H9 (cell line): ENCODE measurements around the gene MBP. TPM values are rescaled to one million over a fixed set of nuclear protein-coding genes. Genes with fewer than 3 reads are reported as not detected.

ENCODE experiments used
- DNase-seq: peaks from one replicate; pipeline ENCODE4 v3.0.0-alpha.2; 2017
- H2AFZ ChIP-seq: one replicate; pipeline ENCODE4 v1.6.1; 2013; ENCODE audit warnings: mild to moderate bottlenecking, low read length, control low read depth, moderate library complexity
- H2AK5ac ChIP-seq: 2 replicates; pipeline ENCODE4 v1.6.1; 2013; ENCODE audit warnings: low read length, control low read depth, mixed read lengths; ENCODE audit not compliant: insufficient read length
- H2BK120ac ChIP-seq: one replicate; pipeline ENCODE4 v1.6.1; 2013; ENCODE audit warnings: low read depth, mild to moderate bottlenecking, low read length, control low read depth, inconsistent platforms; ENCODE audit not compliant: poor library complexity, severe bottlenecking
- H2BK12ac ChIP-seq: 2 replicates; pipeline ENCODE4 v1.6.1; 2013; ENCODE audit warnings: low read length, control low read depth, mixed read lengths, low read depth; ENCODE audit not compliant: insufficient read length
- H2BK15ac ChIP-seq: 2 replicates; pipeline ENCODE4 v1.6.1; 2013; ENCODE audit warnings: low read depth, low read length, control low read depth
- H2BK20ac ChIP-seq: one replicate; pipeline ENCODE4 v1.6.1; 2013; ENCODE audit warnings: low read depth, mild to moderate bottlenecking, low read length, control low read depth, inconsistent platforms; ENCODE audit not compliant: poor library complexity, severe bottlenecking
- H2BK5ac ChIP-seq: 2 replicates; pipeline ENCODE4 v1.6.1; 2013; ENCODE audit warnings: low read length, control low read depth, mixed read lengths; ENCODE audit not compliant: insufficient read length
- H3K14ac ChIP-seq: 2 replicates; pipeline ENCODE4 v1.6.1; 2013; ENCODE audit warnings: low read length, control low read depth; ENCODE audit not compliant: insufficient read depth
- H3K18ac ChIP-seq: 2 replicates; pipeline ENCODE4 v1.6.1; 2013; ENCODE audit warnings: low read depth, mild to moderate bottlenecking, mixed read lengths, low read length, control low read depth; ENCODE audit not compliant: insufficient read length
- H3K23ac ChIP-seq: 2 replicates; pipeline ENCODE4 v1.6.1; 2013; ENCODE audit warnings: low read length, control low read depth, mixed read lengths, low read depth; ENCODE audit not compliant: insufficient read length
- H3K23me2 ChIP-seq: 2 replicates; pipeline ENCODE4 v1.6.1; 2013; ENCODE audit warnings: low read depth, mild to moderate bottlenecking, mixed read lengths, low read length, control low read depth; ENCODE audit not compliant: insufficient read length, poor library complexity, severe bottlenecking
- H3K27ac ChIP-seq: 2 replicates; pipeline ENCODE4 v1.5.1; 2013; ENCODE audit warnings: low read length, control low read depth, mixed read lengths, low read depth; ENCODE audit not compliant: insufficient read length
- H3K27me3 ChIP-seq: 2 replicates; pipeline ENCODE4 v1.6.1; 2013; ENCODE audit warnings: low read length, control low read depth, inconsistent platforms; ENCODE audit not compliant: insufficient read depth
- H3K4ac ChIP-seq: 2 replicates; pipeline ENCODE4 v1.6.1; 2013; ENCODE audit warnings: low read depth, mild to moderate bottlenecking, control low read depth, inconsistent platforms, low read length, moderate library complexity
- H3K4me1 ChIP-seq: 2 replicates; pipeline ENCODE4 v1.6.1; 2013; ENCODE audit warnings: low read length, control low read depth, inconsistent platforms; ENCODE audit not compliant: insufficient read depth
- H3K4me2 ChIP-seq: 2 replicates; pipeline ENCODE4 v1.6.1; 2013; ENCODE audit warnings: low read length, control low read depth, mixed read lengths; ENCODE audit not compliant: insufficient read length, insufficient read depth
- H3K56ac ChIP-seq: 2 replicates; pipeline ENCODE4 v1.6.1; 2013; ENCODE audit warnings: low read depth, mild to moderate bottlenecking, mixed read lengths, low read length, control low read depth; ENCODE audit not compliant: insufficient read length
- H3K79me1 ChIP-seq: 2 replicates; pipeline ENCODE4 v1.6.1; 2013; ENCODE audit warnings: low read depth, mild to moderate bottlenecking, moderate library complexity, low read length, control low read depth, inconsistent platforms; ENCODE audit not compliant: insufficient read depth, poor library complexity, severe bottlenecking
- H3K79me2 ChIP-seq: 2 replicates; pipeline ENCODE4 v1.6.1; 2013; ENCODE audit warnings: low read length, control low read depth, inconsistent platforms; ENCODE audit not compliant: insufficient read depth
- H3K9ac ChIP-seq: 2 replicates; pipeline ENCODE4 v1.6.1; 2013; ENCODE audit warnings: low read length, control low read depth, mixed read lengths; ENCODE audit not compliant: insufficient read length; ENCODE audit errors: extremely low read depth
- H3K9me3 ChIP-seq: one replicate; pipeline ENCODE4 v1.6.1; 2013; ENCODE audit warnings: low read depth, low read length, inconsistent platforms; ENCODE audit not compliant: control insufficient read depth
- H3T11ph ChIP-seq: one replicate; pipeline ENCODE4 v1.6.1; 2013; ENCODE audit warnings: mild to moderate bottlenecking, low read length, control low read depth, inconsistent platforms
- H4K20me1 ChIP-seq: one replicate; pipeline ENCODE4 v1.6.1; 2013; ENCODE audit not compliant: control insufficient read depth, insufficient read length, insufficient read depth
- H4K5ac ChIP-seq: 2 replicates; pipeline ENCODE4 v1.6.1; 2013; ENCODE audit warnings: low read depth, mild to moderate bottlenecking, mixed read lengths, low read length, control low read depth; ENCODE audit not compliant: insufficient read length
- H4K8ac ChIP-seq: replicated peaks from 2 replicates; pipeline ENCODE4 v1.6.1; 2013; ENCODE audit warnings: low read length, control low read depth, mixed read lengths, low read depth; ENCODE audit not compliant: insufficient read length
- H4K91ac ChIP-seq: 2 replicates; pipeline ENCODE4 v1.6.1; 2013; ENCODE audit warnings: low read depth, mild to moderate bottlenecking, moderate library complexity, mixed read lengths, low read length, control low read depth; ENCODE audit not compliant: insufficient read length
- H3K27ac Mint-ChIP-seq, 3 experiments: 2 replicates in 2 of 3; 3 replicates in 1 of 3; pipeline ENCODE4 v1.8.0; 2020 to 2021; ENCODE audit warnings: mixed read lengths in 3 of 3, mild to moderate bottlenecking in 1 of 3, moderate library complexity in 1 of 3
- H3K27me3 Mint-ChIP-seq: 2 replicates; pipeline ENCODE4 v1.8.0; 2021; ENCODE audit warnings: low read depth, mild to moderate bottlenecking, moderate library complexity, mixed read lengths
- H3K36me3 Mint-ChIP-seq, 3 experiments: 2 replicates in 2 of 3; 3 replicates in 1 of 3; pipeline ENCODE4 v1.8.0; 2020 to 2021; ENCODE audit warnings: low read depth in 3 of 3, mixed read lengths in 3 of 3; ENCODE audit not compliant: insufficient read depth in 1 of 3
- H3K4me1 Mint-ChIP-seq, 2 experiments: 2 replicates each; pipeline ENCODE4 v1.8.0; 2020; ENCODE audit warnings: mixed read lengths in 2 of 2
- H3K4me3 Mint-ChIP-seq, 2 experiments: 2 replicates in 1 of 2; 3 replicates in 1 of 2; pipeline ENCODE4 v1.8.0; 2020 to 2021; ENCODE audit warnings: mild to moderate bottlenecking in 2 of 2, mixed read lengths in 2 of 2, moderate library complexity in 1 of 2
- H3K9me3 Mint-ChIP-seq, 2 experiments: 2 replicates in 1 of 2; 3 replicates in 1 of 2; pipeline ENCODE4 v1.8.0; 2020; ENCODE audit warnings: mild to moderate bottlenecking in 2 of 2, mixed read lengths in 2 of 2, moderate library complexity in 1 of 2
- WGBS: extraction: QIAGEN DNeasy Blood & Tissue Kit; methylation state at CpG from one replicate; pipeline ENCODE4 v1.1.7; 2013; ENCODE audit warnings: missing lambda C conversion rate, low lambda C conversion rate, mixed read lengths; ENCODE audit not compliant: insufficient read length; ENCODE audit errors: extremely low coverage; 5-methylcytosine and 5-hydroxymethylcytosine counted together
- total RNA-seq: library from RNA; stranded (reverse); gene quantifications from 2 replicates; pipeline ENCODE4 v1.2.1, GENCODE V29; 2021
- TF ChIP-seq, protein P1 (sequence below): fragments of 200-600 bp; sonication (generic); conservative IDR thresholded peaks from 3 replicates; pipeline ENCODE4 v1.8.0; 2021; ENCODE audit warnings: antibody characterized with exemption, mild to moderate bottlenecking

The MBP gene
- total RNA-seq, 1 experiment from 2014 or later, result 8.6 TPM

DNA sequence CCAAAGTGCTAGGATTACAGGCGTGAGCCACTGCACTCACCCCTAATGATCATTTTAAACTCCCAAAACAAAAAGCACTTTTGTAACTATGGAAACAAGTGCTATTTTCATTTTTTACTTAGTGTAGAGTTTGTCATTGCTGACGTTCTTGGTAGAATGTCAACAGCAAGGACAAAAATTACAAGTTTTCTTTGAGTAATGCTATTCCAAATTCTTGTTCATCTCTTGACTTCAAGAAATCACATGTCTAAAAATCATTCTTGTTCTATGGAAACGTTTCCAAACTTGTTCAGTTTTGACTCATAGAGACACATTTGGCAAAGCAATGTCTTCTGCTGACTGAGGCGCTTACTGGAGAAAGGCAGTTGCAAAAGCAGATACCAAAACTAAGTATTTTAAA lies 82.6 kb downstream of the MBP start:
- DNase-seq, result no peak
- Histone ChIP-seq H2BK120ac (no peak overlapping the region), H3K79me2 (no peaks in the 10 kb centered on the region), H3K9ac (no peak overlapping the region), H3K14ac (no peak overlapping the region), H4K91ac (no peak overlapping the region), H3K4ac (no peak overlapping the region), H2BK5ac (no peak overlapping the region), H3K23me2 (no peaks in the 10 kb centered on the region), H3K56ac (no peak overlapping the region), H2AFZ (no peak overlapping the region), H2BK15ac (no peak overlapping the region), H3T11ph (no peak overlapping the region), H4K8ac (no peak overlapping the region), H3K27ac (no peak overlapping the region), H3K79me1 (no peaks in the 10 kb centered on the region), H3K4me1 (no peaks in the 10 kb centered on the region), H2BK12ac (no peak overlapping the region), H4K20me1 (no peaks in the 10 kb centered on the region), H2AK5ac (no peak overlapping the region), H4K5ac (no peak overlapping the region), H3K18ac (no peak overlapping the region), H2BK20ac (no peak overlapping the region), H3K9me3 (no peaks in the 10 kb centered on the region), H3K23ac (no peak overlapping the region), H3K27me3 (no peaks in the 10 kb centered on the region), H3K4me2 (no peak overlapping the region)
- Mint-ChIP-seq H3K4me1 (peaks cover 9 to 13% of the 10 kb centered on the region in 2 experiments), H3K4me3 (no peak overlapping the region), H3K9me3 (no peaks in the 10 kb centered on the region), H3K36me3 (no peaks in the 10 kb centered on the region), H3K27ac (no peak overlapping the region), H3K27me3 (peaks cover 1% of the 10 kb centered on the region)
- no CpG with 5 or more reads among the region's 4 CpGs for WGBS
- TF ChIP-seq, protein P1, sequence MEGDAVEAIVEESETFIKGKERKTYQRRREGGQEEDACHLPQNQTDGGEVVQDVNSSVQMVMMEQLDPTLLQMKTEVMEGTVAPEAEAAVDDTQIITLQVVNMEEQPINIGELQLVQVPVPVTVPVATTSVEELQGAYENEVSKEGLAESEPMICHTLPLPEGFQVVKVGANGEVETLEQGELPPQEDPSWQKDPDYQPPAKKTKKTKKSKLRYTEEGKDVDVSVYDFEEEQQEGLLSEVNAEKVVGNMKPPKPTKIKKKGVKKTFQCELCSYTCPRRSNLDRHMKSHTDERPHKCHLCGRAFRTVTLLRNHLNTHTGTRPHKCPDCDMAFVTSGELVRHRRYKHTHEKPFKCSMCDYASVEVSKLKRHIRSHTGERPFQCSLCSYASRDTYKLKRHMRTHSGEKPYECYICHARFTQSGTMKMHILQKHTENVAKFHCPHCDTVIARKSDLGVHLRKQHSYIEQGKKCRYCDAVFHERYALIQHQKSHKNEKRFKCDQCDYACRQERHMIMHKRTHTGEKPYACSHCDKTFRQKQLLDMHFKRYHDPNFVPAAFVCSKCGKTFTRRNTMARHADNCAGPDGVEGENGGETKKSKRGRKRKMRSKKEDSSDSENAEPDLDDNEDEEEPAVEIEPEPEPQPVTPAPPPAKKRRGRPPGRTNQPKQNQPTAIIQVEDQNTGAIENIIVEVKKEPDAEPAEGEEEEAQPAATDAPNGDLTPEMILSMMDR, result no peak
